ENCODE data around the gene MEOX1.

GRCh38 chr17:43695970-43696865 lies 34.5 kb upstream of the MEOX1 start:
- no peak for TF ChIP-seq REST (IDR thresholded peaks at IDR 0.05; ENCODE audit: insufficient read depth in 1 of 2, low read depth in 2 of 2, low read length in 2 of 2)
- TF ChIP-seq POLR2AphosphoS5 (IDR thresholded peaks at IDR 0.05; ENCODE audit: low read depth, low read length): no peak
- TF ChIP-seq TAF1 (IDR thresholded peaks at IDR 0.05; ENCODE audit: borderline replicate concordance, insufficient read depth, low read length): no peak
- no peak for TF ChIP-seq SIN3A (IDR thresholded peaks at IDR 0.05; ENCODE audit: borderline replicate concordance, insufficient read depth, low read length)
